ENCODE measurements around the gene ST6GALNAC1.

DNA sequence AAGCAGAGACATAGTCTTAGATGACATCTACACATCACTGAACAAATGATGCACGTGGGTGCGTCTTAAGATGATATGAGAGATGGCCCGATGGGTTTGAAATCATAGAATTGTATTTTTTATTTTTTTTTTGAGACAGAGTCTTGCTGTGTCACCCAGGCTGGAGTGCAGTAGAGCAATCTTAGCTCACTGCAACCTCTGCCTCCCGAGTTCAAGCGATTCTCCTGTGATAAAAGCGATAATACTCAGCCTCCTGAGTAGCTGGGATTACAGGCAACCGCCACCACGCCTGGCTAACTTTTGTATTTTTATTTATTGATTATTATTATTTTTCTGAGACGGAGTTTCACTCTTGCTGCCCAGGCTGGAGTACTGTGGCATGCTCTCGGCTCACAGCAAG is 5.3 kb downstream of the ST6GALNAC1 start:
- TF ChIP-seq POLR2A (IDR thresholded peaks at IDR 0.05; ENCODE audit: low read depth) (no peak), CTCF (IDR thresholded peaks at IDR 0.05) (no peak)
